Ureter (tissue), 1 donor: ENCODE measurements around the gene KCTD7. TPM values are rescaled to one million over a fixed set of nuclear protein-coding genes. Genes with fewer than 3 reads are reported as not detected.
"Not testable (repeated sequence)": the region's sequence is repeated elsewhere in the genome, so short reads cannot be mapped to it uniquely, and the experiment has no call there.

Source experiments
- DNase-seq: peaks from one replicate; pipeline ENCODE4 v3.0.0-alpha.2; 2020; ENCODE audit warnings: low spot score
- total RNA-seq: library from RNA; stranded (reverse); gene quantifications from one replicate; pipeline ENCODE4 v1.2.4, GENCODE V29; 2023
- donor health status: DM: yes; HTN: yes; CAD: no.

KCTD7 gene
- total RNA-seq, 1 donor from 2014 or later: 13.4 TPM

DNA sequence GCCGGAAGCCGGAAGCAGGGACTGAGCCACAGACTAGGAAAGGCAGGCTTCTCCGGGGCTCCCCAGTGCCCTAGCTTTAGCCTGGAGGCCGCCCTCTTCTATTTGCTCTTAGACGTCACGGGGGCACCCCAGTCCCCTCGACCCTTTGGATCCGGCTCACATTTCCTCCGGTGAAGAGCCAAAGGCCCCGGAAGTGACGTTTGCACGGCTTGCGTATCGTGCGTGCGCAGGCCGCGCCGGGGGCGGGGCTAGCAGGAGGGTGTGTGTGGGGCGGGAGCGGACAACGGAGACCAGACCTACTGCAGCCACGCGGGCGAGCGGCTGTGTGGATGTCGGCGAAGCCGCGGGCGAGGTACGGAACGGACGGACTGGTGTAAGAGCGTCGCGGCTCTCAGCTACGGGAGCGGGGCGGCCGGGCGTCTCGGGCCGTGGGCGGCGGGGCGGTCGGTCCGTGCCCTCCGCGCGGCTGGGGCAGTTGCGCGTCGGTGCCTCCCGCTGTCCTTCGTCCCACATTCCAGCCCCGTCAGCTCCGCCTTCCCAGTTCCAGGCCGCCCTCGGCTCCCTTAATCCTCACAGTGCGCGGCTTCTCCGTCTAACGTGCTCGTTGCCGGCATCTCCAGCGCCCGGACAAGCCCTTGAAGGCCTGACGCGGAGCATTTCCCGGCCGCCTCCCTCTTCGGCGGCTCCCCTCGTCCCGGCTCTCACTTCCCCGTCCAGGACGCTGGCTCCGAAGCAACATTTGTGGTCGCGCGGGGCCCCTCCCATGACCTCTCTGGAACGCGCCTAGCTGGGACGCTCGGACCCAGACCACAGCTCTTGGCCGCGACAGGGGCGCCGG lies 25.8 kb downstream of the KCTD7 start:
- DNase-seq: peak; percentile 99

DNA sequence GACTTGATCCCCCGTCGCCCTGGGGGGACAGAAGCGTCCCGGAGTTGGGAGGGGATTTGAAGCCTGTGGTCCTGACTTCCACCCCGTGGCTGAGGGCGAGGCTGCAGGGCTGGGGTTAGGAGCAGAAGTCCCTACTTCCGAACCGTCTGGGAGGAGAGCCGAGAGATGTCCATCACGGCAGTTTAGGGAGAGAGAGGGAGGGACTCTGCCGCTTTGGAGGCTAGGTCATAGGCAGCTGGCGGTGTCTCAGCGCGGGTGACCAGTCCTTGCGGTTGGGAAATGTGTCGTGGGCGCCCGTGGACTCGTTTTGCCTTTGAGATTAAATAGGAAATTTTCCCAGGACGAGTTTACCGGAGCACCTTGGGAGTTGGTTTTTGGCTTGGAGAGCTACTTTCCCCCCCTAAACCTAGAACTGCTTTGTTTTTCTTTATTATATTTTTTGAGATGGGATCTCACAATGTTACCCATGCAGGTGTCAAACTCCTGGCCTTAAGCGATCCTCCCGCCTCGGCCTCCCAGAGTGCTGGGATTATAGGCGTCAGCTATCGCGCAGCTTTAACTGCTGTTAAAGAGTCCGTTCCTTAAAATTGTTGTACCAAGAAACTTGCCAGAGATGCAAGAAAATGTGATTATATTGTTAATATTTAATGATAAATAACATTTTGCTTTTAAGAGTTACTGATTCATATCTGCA lies 26.6 kb downstream of the KCTD7 start:
- DNase-seq: peak; percentile 61

DNA sequence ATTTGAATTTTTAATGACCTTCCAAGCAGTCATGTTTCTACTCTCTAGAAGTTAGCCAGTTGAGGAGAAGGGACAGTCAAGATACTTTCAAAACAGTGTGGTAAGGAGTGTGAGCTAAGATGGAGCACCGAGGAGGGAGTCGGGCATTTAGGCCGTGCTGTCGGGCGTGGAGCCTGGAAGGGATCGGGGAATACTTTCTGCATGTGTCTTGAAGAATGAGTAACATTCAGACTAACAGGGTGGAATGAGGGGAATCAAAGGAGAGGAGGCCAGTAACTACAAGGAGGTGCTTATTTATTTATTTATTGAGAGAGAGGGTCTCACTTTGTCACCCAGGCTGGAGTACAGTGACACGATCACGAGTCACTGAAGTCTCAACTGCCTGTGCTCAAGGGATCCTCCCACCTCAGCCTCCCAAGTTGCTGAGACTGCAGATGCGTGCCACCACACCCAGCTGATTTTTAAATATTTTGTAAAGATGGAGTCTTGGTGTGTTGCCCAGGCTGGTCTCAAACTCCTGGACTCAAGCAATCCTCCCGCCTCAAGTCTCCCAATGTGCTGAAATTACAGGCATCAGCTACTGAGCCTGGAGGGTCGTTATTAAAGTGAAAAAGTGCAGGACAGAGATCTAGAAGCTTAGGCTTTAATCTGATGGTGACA lies 27.3 kb downstream of the KCTD7 start:
- not testable (repeated sequence) for DNase-seq

DNA sequence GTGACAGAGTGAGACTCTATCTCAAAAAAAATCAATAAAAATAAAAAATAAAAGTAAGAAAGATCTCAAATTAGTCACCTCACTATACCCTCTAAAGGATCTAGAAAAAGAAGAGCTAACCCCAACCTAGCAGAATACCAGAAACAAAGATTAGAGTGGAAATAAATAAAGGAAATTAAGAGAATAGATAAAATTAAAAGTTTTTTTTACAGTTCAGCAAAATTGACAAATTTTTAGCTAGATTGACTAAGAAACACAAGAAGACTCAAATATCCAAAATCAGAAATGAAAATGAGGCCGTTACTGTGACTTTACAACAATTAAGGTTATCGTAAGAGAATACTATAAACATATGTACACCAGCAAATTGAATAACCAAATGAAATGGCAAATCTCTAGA lies 29.1 kb downstream of the KCTD7 start:
- no peak for DNase-seq

DNA sequence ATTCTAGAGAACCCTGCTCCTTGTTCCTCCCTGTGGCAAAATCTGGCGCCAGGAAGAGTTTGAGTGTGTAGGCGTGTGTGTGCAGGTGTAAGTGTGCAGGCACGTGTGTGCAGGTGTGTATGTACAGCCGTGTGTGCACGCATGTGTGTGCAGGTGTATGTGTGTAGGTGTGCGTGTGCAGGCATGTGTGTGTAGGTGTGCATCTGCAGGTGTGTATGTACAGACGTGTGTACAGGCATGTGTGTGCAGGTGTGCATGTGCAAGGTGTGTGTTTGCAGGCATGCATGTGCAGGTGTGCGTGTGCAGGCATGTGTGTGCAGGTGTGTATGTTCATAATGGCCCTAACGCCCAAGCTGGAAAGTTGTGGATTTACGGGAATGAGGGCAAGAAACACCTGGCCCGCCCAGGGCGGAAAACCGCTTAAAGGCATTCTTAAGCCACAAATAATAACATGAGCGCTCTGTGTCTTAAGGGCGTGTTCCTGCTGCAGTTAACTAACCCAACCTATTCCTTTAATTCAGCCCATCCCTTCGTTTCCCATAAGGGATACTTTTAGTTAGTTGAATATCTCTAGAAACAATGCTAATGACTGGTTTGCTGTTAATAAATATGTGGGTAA lies 34.1 kb downstream of the KCTD7 start:
- no peak for DNase-seq

DNA sequence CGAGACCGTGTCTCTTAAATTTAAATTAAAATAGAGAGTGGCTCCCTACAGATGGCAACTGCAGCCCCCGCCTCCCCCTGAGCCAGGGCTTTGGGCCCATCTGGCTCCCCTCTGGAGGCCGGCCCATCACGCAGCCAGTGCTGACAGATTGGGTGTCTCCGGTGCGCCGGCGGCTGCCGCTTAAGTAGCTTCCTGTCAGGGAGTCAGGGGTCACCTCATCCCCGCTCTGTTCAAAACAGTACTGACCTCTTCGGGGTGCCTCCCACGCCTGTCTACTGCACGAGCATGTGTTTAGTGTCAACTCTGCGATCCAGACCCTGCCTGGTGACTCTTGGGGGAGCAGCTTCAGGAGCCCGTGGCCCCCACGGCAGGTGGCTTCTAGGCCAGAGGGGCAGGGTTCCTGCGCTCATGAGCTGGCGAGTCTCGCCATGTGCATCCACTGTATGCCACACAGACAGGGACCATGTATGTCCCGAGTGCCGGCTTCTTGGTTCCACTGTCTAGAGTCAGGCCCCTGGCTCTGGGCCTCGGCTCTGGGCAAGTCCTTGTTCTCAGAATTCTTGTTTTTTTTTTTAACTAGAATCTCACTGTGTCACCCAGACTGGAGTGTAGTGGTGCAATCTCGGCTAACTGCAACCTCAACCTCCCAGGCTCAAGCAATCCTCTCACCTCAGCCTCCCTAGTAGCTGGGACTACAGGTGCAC lies 36.1 kb downstream of the KCTD7 start:
- no peak for DNase-seq

DNA sequence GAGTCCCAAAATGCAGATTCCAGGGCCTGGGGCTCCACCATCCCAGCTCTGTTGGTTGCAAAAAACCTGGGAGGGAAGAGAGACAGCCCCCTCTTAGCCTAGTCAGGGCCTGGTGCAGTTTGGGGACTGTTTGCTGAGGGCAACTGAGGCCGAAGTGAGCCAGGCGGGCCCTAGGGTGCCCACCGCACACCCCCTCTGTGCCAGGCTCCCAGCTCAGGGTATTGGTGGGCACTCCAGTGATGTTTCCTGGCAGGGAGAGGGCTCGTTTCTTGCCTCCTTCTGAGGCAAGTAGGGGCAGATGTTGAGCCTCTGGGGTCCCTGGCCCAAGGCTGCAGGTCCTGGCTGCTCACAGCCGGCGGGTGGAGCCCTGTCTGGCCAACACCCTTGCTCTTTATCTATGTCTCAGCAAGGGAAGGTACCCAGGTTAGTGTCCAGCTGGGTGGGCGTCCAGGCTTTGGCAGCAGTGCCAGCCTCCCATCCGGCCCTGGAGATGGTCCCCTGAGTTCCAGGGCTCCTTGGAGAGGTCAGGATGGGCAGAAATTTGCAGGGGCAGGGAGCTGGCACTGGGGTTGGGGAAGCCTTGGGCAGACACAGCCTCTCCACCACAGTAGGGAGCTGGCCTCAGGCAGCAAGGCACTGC lies 37.8 kb downstream of the KCTD7 start:
- DNase-seq: no peak

DNA sequence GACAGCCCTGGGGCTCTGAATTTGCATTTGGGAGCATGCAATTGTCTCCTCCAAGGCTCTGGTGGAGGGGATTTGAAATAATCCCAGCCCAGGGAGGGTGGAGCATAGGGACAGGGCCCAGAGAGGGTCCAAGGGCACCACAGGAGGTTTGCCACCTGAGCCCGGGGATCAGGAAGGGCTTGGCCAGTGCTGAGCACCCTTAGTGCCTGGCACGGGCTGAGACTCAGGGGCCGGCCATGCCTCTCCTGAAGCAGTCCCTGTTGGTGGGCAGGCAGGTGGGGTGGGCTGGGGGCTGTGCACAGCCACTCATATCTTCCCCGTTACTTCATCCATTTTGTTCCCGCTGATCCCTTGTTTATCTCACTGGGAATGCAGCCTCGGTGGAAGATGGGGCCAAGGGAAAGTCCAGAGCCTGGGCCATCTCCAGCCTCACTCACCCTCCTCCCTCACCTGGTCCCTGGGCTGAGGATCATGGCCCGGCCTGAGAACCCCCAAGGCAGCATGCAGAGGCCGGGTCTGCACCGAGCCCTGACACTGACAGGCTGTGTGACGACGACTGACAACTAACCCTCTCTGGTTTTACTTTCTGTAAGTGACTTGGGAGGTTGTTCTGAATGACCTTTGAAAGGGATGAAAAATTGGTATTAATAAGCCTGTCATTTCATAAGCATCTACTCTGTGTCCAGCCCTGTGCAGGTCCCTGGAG lies 38.5 kb downstream of the KCTD7 start:
- no peak for DNase-seq

DNA sequence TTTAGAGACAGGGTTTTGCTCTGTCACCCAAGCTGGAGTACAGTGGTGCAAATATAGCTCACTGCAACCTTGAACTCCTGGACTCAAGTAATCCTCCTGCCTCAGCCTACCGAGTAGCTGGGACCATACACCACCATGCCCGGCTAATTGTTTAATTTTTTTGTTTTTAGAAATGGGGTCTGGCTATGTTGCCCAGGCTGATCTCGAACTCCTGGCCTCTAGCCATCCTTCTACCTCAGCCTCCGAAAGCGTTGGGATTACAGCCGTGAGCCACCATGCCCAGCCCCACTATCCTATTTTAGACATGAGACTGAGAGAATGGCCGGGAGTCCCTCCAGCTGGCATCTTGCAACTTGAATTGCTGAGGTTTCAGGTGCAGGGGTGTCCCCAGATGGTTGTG lies 39.4 kb downstream of the KCTD7 start:
- no peak for DNase-seq

DNA sequence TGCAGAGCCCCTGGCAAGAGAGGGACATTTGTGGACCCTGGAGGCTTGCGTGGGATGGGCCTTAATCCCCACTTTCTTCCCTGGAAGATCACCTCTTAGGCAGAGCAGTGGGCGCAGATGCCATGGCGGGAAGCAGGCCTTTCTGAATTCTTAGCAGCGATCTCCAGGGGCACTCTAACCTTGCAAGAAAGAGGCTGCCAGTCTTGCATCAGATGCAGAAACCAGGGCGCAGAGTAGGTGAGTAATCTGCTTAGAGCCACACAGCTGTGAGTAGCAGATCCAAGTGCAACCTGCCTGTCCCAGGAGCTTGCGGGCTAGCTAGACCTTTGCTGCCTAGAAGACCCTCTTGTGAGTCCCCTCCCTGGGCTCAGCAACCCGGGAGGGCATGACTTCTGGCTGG lies 40.0 kb downstream of the KCTD7 start:
- DNase-seq: no peak

DNA sequence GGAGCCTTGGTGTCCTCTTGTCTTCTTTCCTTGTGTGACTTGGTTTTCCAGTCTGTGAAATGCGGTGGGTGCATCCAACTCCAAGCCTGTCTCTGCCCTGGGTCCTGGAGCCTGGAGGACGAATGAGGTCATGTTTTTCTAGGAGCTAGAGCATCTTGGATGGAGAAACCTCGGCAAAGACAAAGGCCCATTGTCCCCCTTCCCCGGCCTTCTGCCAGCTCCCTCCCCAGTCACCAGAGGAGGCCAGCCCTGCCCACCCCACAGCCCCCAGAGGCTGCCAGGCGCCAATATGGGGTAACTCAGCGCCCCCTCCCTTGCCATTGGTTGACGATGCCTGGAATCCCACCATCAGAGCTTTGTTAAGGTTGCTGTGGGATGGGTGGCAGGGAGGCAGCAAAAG lies 40.4 kb downstream of the KCTD7 start:
- no peak for DNase-seq

DNA sequence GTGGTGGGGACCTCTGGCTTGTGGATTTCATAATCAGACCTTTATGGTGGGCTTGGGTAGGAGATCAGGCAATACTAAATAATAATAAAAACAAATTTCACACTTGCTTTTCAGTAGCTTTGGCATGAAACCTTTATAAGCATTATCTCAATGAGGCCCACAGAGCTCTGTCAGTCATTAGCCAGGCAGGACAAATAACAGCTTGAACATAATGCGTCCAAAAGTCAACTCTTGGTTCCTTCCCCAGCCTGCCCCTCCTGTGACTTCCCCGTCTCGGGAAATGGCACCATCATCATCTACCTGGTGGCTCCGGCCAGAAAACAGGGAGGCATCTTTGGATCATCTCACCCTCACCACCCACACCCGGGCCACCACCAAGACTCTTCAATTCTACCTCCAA lies 40.8 kb downstream of the KCTD7 start:
- no peak for DNase-seq

DNA sequence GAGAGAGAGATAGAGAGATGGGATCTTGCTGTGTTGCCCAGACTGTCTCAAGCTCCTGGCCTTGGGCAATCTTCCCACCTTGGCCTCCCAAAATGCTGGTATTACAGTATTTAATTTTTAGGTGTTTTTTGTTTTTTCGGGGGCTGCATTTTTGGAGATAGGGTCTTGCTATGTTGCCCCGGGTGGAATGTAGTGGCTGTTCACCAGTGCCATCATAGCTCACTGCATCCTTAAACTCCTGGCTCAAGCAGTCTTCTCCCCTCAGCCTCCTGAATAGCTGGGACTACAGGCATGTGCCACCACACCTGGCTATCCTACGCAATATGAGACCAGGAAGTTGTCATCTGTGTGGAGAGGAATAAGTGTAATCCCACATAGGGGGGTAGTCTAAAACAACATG lies 42.4 kb downstream of the KCTD7 start:
- DNase-seq: no peak

DNA sequence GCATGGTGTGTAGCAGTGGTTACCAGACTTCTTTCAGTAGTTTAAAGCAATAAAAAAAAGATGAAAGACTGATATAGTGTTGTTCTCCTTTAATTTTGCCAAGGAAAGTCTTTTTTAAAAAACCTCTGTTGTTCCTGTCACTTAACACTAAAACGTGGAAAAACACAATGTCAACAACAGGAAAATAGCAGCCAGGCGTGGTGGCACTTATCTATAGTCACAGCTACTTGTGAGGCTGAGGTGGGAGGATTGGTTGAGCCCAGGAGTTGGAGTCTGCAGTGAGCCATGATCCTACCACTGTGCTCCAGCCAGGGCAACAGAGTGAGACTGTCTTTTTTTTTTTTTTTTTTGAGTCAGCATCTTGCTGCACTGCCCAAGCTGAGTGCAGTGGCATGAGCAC lies 42.8 kb downstream of the KCTD7 start:
- DNase-seq: not testable (repeated sequence)

DNA sequence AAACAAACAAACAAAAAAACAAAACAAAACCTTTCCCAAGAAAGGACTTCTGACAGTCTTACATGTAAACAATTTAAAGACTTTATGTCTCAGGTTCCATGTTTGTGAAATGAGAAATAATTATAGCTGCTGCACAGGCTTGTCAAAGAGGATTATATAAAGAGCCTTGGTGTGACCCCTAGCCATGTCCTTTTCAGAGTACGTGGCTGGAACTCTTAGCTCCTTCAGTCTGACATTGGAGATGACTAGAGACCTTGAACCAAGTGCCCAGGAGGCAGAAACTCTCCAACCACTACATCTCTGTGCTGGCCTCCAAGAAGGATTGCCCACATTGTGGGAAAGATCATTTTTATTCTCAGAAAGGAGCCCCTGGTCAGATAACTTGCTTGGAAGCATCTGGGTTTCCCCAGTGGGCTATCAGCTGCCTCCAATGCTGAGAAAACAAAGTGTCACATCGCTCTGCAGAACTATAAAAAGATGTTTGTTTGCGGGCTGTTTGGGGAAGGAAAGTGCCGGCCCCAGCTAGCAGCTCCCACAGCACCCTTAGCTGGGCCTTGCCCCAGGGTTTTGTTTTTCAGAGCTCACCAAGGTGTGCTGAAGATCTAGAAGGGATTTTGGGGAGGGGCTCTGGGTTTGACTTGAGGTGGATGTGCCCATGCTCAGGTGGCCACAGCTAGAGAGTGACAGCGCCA lies 43.9 kb downstream of the KCTD7 start:
- not testable (repeated sequence) for DNase-seq

DNA sequence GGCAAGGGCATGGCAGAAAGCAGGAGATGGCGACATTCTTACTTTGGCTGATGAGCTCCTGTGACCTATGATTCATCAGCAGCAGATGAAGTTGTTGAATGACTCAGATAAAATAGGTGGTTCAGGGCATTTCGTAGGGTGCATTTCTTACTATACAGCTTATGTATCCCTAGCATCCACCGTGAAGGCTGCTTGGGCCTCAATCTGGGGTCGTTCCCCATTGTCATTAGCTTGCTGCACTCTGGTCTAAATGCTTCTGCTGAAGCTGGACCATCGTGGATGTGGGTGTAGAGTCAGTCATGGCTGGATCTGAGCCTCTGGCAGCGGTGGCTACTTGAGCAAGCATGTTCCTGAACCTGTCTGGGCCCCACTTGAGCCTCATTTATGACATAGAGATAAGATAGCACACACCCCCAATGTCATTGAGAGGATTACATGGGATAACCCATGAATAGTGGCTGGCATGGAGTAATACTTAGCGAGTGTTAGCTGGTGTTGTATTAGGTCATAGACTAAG lies 44.5 kb downstream of the KCTD7 start:
- not testable (repeated sequence) for DNase-seq

DNA sequence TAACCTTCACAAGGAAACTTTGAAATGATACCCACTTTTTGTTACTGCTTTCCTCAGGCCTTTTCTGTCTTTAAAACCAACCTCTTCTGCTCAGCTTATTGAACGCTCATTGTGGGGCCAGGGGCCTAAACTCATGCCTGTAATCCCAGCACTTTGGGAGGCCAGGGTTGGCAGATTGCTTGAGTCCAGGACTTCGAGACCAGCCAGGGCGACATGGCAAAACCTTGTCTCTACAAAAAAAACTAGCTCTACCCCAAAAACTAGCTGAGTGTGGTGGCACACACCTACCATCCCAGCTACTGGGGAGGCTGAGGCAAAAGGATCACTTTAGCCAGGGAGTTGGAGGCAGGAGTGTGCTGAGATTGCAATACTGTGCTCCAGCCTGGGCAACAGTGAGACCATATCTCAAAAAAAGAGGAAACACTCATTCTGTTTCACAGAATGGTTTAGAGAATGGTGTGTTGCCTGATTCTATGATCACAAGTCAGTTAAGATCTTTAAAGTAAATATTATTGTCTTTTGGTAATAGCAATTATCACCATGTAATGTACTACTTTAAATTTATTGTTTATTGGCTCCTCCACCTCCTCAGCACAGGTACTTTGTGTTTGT lies 51.1 kb downstream of the KCTD7 start:
- no peak for DNase-seq

DNA sequence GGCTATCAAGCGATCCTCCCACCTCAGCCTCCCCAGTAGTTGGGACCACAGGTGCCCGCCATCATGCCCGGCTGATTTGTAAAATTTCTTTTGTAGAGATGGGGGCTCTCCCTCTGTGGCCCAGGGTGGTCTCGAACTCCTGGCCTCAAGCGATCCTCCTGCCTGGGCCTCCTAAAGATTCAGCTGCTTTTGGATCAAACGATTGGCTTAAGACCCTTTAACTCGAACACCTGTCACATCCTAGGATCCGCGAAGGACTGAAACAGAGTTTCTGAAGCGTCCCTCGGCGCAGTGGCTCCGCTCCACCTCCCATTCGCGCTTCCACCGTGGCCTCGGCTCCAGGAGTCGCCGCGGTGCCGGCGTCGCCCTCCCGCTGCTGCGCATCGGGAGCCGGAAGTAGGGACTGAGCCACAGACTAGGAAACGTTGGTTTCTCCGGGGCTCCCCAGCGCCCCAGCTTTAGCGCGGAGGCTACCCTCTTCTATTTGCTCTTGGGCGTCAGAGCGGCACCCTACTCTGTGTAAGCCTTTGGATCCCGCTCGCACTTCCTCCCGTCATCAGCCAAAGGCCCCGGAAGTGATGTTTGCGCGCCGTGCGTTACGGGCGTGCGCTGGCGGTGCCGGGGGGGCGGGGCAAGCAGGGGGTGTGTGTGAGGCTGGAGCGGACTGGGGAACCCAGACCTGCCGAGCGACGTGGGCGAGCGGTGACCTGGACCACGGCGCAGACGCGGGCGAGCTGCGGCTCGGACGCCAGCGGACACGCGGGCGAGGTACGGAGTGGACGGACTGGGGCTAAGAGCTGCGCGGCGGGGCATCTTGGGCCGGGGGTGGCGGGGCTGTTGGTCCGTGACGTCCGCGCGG lies 53.0 kb downstream of the KCTD7 start:
- peak; percentile 95 for DNase-seq
